A673 (cell line): ENCODE data around the gene NKX6-1. TPM values are rescaled to one million over a fixed set of nuclear protein-coding genes. Genes with fewer than 3 reads are reported as not detected.

Source experiments
- BruUV-seq: library from RNA; stranded (reverse); fragments of 400-500 nt; replicated peaks from 2 replicates; lab custom pipeline; 2021; lab: Mats Ljungman, UMichigan
- CTCF ChIA-PET: fragments of 300-600 bp; sonication (Branson Sonifier 250); formaldehyde crosslinking; loops from one replicate; lab custom pipeline; 2022; ENCODE audit warnings: antibody characterized with exemption; lab: Charles Lee
- POLR2A ChIA-PET: fragments of 300-600 bp; sonication (Branson Sonifier 250); formaldehyde crosslinking; loops from one replicate; lab custom pipeline; 2022; ENCODE audit warnings: antibody characterized with exemption; ENCODE audit not compliant: low non-redundant PET; lab: Charles Lee
- DNase-seq: peaks from one replicate; pipeline ENCODE4 v3.0.0-alpha.2; 2015; ENCODE audit warnings: low spot score
- H3K27ac ChIP-seq: fragments of 200-600 bp; sonication (generic); 2 replicates; pipeline ENCODE4 v1.5.1; 2016; ENCODE audit warnings: mixed run types, low read depth, mild to moderate bottlenecking, mixed read lengths, antibody characterized with exemption, low read length; ENCODE audit not compliant: poor library complexity, severe bottlenecking
- H3K27me3 ChIP-seq: fragments of 200-600 bp; sonication (generic); replicated peaks from 2 replicates; pipeline ENCODE4 v1.6.1; 2017; ENCODE audit warnings: mixed run types, low read depth, mild to moderate bottlenecking, mixed read lengths, antibody characterized with exemption, low read length; ENCODE audit not compliant: insufficient read depth, poor library complexity
- H3K36me3 ChIP-seq: fragments of 200-600 bp; sonication (generic); 2 replicates; pipeline ENCODE4 v1.6.1; 2016; ENCODE audit warnings: mixed run types, mild to moderate bottlenecking, mixed read lengths, antibody characterized with exemption, low read length; ENCODE audit not compliant: insufficient read depth, poor library complexity, severe bottlenecking
- H3K4me1 ChIP-seq: fragments of 200-600 bp; sonication (generic); 2 replicates; pipeline ENCODE4 v1.6.1; 2017; ENCODE audit warnings: mixed run types, mild to moderate bottlenecking, mixed read lengths, antibody characterized with exemption, low read length; ENCODE audit not compliant: insufficient read depth, poor library complexity, severe bottlenecking
- H3K4me3 ChIP-seq: fragments of 200-600 bp; sonication (generic); 2 replicates; pipeline ENCODE4 v1.5.1; 2016; ENCODE audit warnings: low read depth, mixed run types, mild to moderate bottlenecking, mixed read lengths, low read length; ENCODE audit not compliant: poor library complexity, severe bottlenecking
- H3K9me3 ChIP-seq: fragments of 200-600 bp; sonication (generic); 2 replicates; pipeline ENCODE4 v1.6.1; 2016; ENCODE audit warnings: mixed run types, low read depth, mild to moderate bottlenecking, mixed read lengths, antibody characterized with exemption, low read length; ENCODE audit not compliant: poor library complexity, severe bottlenecking
- EZH2 ChIP-seq: fragments of 200-600 bp; sonication (generic); IDR thresholded peaks from 2 replicates; pipeline ENCODE4 v1.6.1; 2017; ENCODE audit warnings: borderline replicate concordance, low read depth, mild to moderate bottlenecking, mixed read lengths, antibody characterized with exemption, low read length; ENCODE audit not compliant: poor library complexity, severe bottlenecking
- intact Hi-C: fragments of 100-400 bp; cut with micrococcal nuclease; formaldehyde crosslinking; loops from one replicate; pipeline ENCODE4 v1.10.0; 2022; ENCODE audit not compliant: unreplicated experiment
- total RNA-seq: library from RNA; stranded (reverse); gene quantifications from 2 replicates; pipeline ENCODE4 v1.2.3, GENCODE V29; 2021
- TF ChIP-seq, protein P1 (sequence below): fragments of 300-800, 200-600 bp; sonication (generic); conservative IDR thresholded peaks from 2 replicates; pipeline ENCODE4 v1.5.1; 2017; ENCODE audit warnings: low read depth, mild to moderate bottlenecking, antibody characterized with exemption, low read length, moderate library complexity, mixed read lengths

NKX6-1 gene
- total RNA-seq, 1 experiment from 2014 or later = 8.8 TPM

DNA sequence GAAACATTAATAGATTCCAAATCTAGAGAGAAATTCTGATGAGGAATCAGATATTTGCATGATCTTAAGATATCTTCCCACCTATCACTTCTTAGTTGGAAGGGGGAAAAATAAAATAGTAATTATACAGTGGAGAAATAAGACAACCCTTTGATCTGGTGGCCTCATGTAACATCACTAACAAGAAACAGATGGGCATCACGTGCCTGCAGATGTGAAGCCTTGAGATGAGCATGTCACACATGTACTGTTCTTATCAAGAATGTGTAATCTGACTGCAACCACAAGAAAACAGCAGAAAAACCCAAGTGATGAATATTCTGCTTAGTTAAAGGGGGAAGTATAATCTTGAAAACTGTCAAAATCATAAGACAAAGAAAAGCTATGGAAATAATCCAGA, 31.4 kb upstream of the NKX6-1 start:
- peak; percentile 15 for DNase-seq

DNA sequence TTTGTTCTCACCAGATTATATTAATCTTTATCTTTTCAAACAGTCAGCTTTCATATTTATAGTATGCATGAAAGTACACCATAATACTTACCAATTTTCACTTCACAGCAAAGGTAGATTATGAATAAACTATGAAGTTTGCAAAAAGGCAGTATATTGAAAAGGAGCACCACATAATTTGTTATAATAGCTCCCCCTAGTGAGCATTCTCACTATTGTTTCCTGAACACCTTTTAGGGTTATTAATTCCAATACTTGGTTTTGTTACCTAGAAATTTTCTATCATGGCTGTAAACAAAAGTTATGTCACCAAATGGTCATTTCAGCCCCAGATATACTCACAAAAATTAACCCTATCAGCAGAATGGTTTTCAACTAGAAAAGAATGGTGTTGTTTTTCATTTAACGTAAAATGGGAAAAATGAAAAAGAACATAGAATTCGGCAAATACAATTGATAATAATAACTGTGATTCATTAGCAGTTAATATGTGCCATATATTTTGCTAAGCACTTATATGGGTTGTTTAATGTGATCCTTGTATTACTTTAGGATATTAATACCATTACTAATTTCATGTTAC, 30.2 kb upstream of the NKX6-1 start:
- TF ChIP-seq, protein P1, sequence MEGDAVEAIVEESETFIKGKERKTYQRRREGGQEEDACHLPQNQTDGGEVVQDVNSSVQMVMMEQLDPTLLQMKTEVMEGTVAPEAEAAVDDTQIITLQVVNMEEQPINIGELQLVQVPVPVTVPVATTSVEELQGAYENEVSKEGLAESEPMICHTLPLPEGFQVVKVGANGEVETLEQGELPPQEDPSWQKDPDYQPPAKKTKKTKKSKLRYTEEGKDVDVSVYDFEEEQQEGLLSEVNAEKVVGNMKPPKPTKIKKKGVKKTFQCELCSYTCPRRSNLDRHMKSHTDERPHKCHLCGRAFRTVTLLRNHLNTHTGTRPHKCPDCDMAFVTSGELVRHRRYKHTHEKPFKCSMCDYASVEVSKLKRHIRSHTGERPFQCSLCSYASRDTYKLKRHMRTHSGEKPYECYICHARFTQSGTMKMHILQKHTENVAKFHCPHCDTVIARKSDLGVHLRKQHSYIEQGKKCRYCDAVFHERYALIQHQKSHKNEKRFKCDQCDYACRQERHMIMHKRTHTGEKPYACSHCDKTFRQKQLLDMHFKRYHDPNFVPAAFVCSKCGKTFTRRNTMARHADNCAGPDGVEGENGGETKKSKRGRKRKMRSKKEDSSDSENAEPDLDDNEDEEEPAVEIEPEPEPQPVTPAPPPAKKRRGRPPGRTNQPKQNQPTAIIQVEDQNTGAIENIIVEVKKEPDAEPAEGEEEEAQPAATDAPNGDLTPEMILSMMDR = peak; percentile 63
- TF ChIP-seq EZH2 = no peak
- intact Hi-C loops = no loop called here

More for the DNA sequence above, 31.4 kb upstream of the NKX6-1 start:
- ChIA-PET CTCF (no interaction called here), POLR2A (interaction anchor here (0.8 kb wide), 1 partner anchor 13 kb away, joined by 4 read pairs; no protein-coding TSS in a partner anchor)
- H3K27ac ChIP-seq = no peak overlapping the region
- BruUV-seq = no TSS peak
- TF ChIP-seq EZH2 = no peak
- no peak overlapping the region for H3K4me3 ChIP-seq
- H3K36me3 ChIP-seq = no peaks in the 10 kb centered on the region
- no peaks in the 10 kb centered on the region for H3K9me3 ChIP-seq
- intact Hi-C loops = no loop called here
- H3K27me3 ChIP-seq = no peaks in the 10 kb centered on the region
- H3K4me1 ChIP-seq = peaks cover 12% of the 10 kb centered on the region

DNA sequence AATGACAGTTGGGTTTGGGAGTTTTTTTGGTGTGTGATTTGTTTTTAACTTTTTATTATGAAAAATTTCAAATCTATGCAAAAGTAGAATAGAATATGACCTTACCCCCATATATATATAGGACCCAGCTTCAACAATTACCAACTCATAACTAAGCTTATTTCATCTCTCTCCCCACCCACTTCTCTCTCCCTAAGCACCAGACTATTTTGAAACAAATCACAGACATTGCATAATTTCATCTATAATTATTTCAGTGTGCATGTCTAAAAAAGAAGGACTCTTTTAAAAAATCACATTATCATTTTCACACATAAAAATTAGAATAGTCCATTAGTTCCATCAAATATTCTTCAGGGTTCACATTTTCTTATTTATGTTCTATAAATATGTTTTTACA, 28.3 kb upstream of the NKX6-1 start:
- POLR2A ChIA-PET = no interaction called here
- no TSS peak for BruUV-seq
- CTCF ChIA-PET = no interaction called here

More for the DNA sequence above, 30.2 kb upstream of the NKX6-1 start:
- Histone ChIP-seq H3K36me3 (no peaks in the 10 kb centered on the region), H3K27me3 (no peaks in the 10 kb centered on the region), H3K4me3 (no peak overlapping the region), H3K27ac (no peak overlapping the region), H3K4me1 (peaks cover 12% of the 10 kb centered on the region), H3K9me3 (no peaks in the 10 kb centered on the region)
- no TSS peak for BruUV-seq
- POLR2A ChIA-PET = no interaction called here
- CTCF ChIA-PET = no interaction called here
- peak; percentile 38 for DNase-seq

More for the DNA sequence above, 28.3 kb upstream of the NKX6-1 start:
- Histone ChIP-seq H3K36me3 (no peaks in the 10 kb centered on the region), H3K27ac (no peak overlapping the region), H3K4me1 (peaks cover 12% of the 10 kb centered on the region), H3K4me3 (no peak overlapping the region), H3K27me3 (no peaks in the 10 kb centered on the region), H3K9me3 (no peaks in the 10 kb centered on the region)
- intact Hi-C loops = no loop called here
- DNase-seq = no peak
- TF ChIP-seq EZH2 = no peak
- TF ChIP-seq, protein P1 = no peak
